Caco-2 (cell line): ENCODE measurements around the gene NFIX. TPM values are rescaled to one million over a fixed set of nuclear protein-coding genes. Genes with fewer than 3 reads are reported as not detected.
"Not testable (repeated sequence)": the region's sequence is repeated elsewhere in the genome, so short reads cannot be mapped to it uniquely, and the experiment has no call there.

Source experiments
- BruUV-seq: library from RNA; stranded (reverse); fragments of 400-500 nt; replicated peaks from 2 replicates; lab custom pipeline; 2021; lab: Mats Ljungman, UMichigan
- CTCF ChIA-PET: fragments of 300-600 bp; sonication (Branson Sonifier 250); formaldehyde crosslinking; loops from one replicate; lab custom pipeline; 2022; ENCODE audit warnings: antibody characterized with exemption; lab: Charles Lee
- POLR2A ChIA-PET: fragments of 300-600 bp; sonication (Branson Sonifier 250); formaldehyde crosslinking; loops from one replicate; lab custom pipeline; 2022; ENCODE audit warnings: antibody characterized with exemption; lab: Charles Lee
- DNase-seq, 2 experiments: peaks; one replicate each; pipeline versions ENCODE4 v3.0.0 to v3.0.0-alpha.2; 2020 to 2022
- H3K27me3 ChIP-seq: replicated peaks from 2 replicates; pipeline ENCODE4 v1.6.0; 2011; ENCODE audit warnings: low read length; ENCODE audit not compliant: control insufficient read depth, insufficient read depth
- H3K36me3 ChIP-seq: 2 replicates; pipeline ENCODE4 v1.5.1; 2011; ENCODE audit warnings: low read length; ENCODE audit not compliant: control insufficient read depth, insufficient read depth
- H3K4me1 ChIP-seq: fragments of 250-450 bp; sonication (Bioruptor Pico); 2 replicates; pipeline ENCODE4 v1.5.1; 2020; ENCODE audit warnings: mild to moderate bottlenecking
- H3K4me3 ChIP-seq: 2 replicates; pipeline ENCODE4 v1.5.1; 2011; ENCODE audit warnings: low read depth, mild to moderate bottlenecking, control low read depth, low read length
- H3K9me3 ChIP-seq: fragments of 250-450 bp; sonication (Bioruptor Pico); 2 replicates; pipeline ENCODE4 v1.5.1; 2020; ENCODE audit warnings: mild to moderate bottlenecking, moderate library complexity
- H3K27ac Mint-ChIP-seq: one replicate; pipeline ENCODE4 v1.8.0; 2022; ENCODE audit warnings: mixed read lengths; ENCODE audit not compliant: unreplicated experiment
- H3K27me3 Mint-ChIP-seq: one replicate; pipeline ENCODE4 v1.8.0; 2022; ENCODE audit warnings: mixed read lengths; ENCODE audit not compliant: insufficient read depth, unreplicated experiment
- H3K36me3 Mint-ChIP-seq: one replicate; pipeline ENCODE4 v1.8.0; 2022; ENCODE audit warnings: mild to moderate bottlenecking, mixed read lengths; ENCODE audit not compliant: insufficient read depth, unreplicated experiment
- H3K4me1 Mint-ChIP-seq: one replicate; pipeline ENCODE4 v1.8.0; 2022; ENCODE audit warnings: low read depth, mixed read lengths; ENCODE audit not compliant: unreplicated experiment
- H3K4me3 Mint-ChIP-seq: one replicate; pipeline ENCODE4 v1.8.0; 2022; ENCODE audit warnings: mild to moderate bottlenecking, moderate library complexity, mixed read lengths; ENCODE audit not compliant: unreplicated experiment
- H3K9me3 Mint-ChIP-seq: one replicate; pipeline ENCODE4 v1.8.0; 2022; ENCODE audit warnings: mixed read lengths; ENCODE audit not compliant: unreplicated experiment
- CTCF ChIP-seq, 2 experiments: fragments of 200-600 bp in 1 of 2; IDR thresholded peaks; 1 replicate in 1 of 2; 2 replicates in 1 of 2; pipeline versions ENCODE4 v1.5.1 to v1.8.0; 2011 to 2022; ENCODE audit warnings: antibody characterized with exemption in 1 of 2, control low read depth in 1 of 2, inconsistent platforms in 1 of 2, low read depth in 1 of 2, low read length in 1 of 2, mild to moderate bottlenecking in 1 of 2, moderate library complexity in 1 of 2; ENCODE audit not compliant: insufficient read depth in 1 of 2, severe bottlenecking in 1 of 2, unreplicated experiment in 1 of 2
- intact Hi-C: fragments of 100-400 bp; cut with micrococcal nuclease; formaldehyde crosslinking; loops from one replicate; pipeline ENCODE4 v1.10.0; 2022; ENCODE audit not compliant: unreplicated experiment
- total RNA-seq: library from RNA; stranded (reverse); gene quantifications from 2 replicates; pipeline ENCODE4 v1.2.3, GENCODE V29; 2022

The NFIX gene
- total RNA-seq, 1 experiment from 2014 or later: 0.82 TPM

GRCh38 chr19:12949363-12950283 is 45.7 kb upstream of the NFIX start:
- peak overlapping the region; percentile 37 for H3K4me3 Mint-ChIP-seq
- DNase-seq: no peak
- no peak for TF ChIP-seq CTCF (IDR thresholded peaks at IDR 0.05; ENCODE audit: insufficient read depth in 1 of 2, low read depth in 1 of 2, low read length in 1 of 2, severe bottlenecking in 1 of 2, unreplicated experiment in 1 of 2)
- peaks cover 97% of the 10 kb centered on the region for H3K36me3 Mint-ChIP-seq
- peak overlapping the region; percentile 75 for H3K27ac Mint-ChIP-seq
- H3K4me3 ChIP-seq: no peak overlapping the region
- intact Hi-C loops: no loop called here
- CTCF ChIA-PET: interaction anchor here (0.6 kb wide), 1 partner anchor 146 kb away, joined by 3 read pairs; no protein-coding TSS in a partner anchor
- no peaks in the 10 kb centered on the region for H3K9me3 ChIP-seq
- no TSS peak for BruUV-seq
- peaks cover 7% of the 10 kb centered on the region for H3K4me1 ChIP-seq
- H3K9me3 Mint-ChIP-seq: no peaks in the 10 kb centered on the region
- H3K27me3 Mint-ChIP-seq: no peaks in the 10 kb centered on the region
- peaks cover 6% of the 10 kb centered on the region for H3K4me1 Mint-ChIP-seq
- H3K36me3 ChIP-seq: peaks cover 4% of the 10 kb centered on the region
- POLR2A ChIA-PET: interaction anchor here (0.5 kb wide), 1 partner anchor 104 kb away, joined by 3 read pairs; no protein-coding TSS in a partner anchor
- no peaks in the 10 kb centered on the region for H3K27me3 ChIP-seq

GRCh38 chr19:12952050-12952449 is 43.2 kb upstream of the NFIX start:
- H3K27me3 ChIP-seq, H3K4me3 ChIP-seq, DNase-seq, H3K27me3 Mint-ChIP-seq, POLR2A ChIA-PET, H3K9me3 ChIP-seq, CTCF ChIA-PET, H3K27ac Mint-ChIP-seq, intact Hi-C loops, H3K4me3 Mint-ChIP-seq, BruUV-seq, H3K9me3 Mint-ChIP-seq, H3K4me1 ChIP-seq, H3K36me3 ChIP-seq: not testable (repeated sequence)
- H3K36me3 Mint-ChIP-seq: peaks cover 96% of the 10 kb centered on the region
- peaks cover 13% of the 10 kb centered on the region for H3K4me1 Mint-ChIP-seq

GRCh38 chr19:12952488-12953137 is 42.7 kb upstream of the NFIX start:
- H3K9me3 Mint-ChIP-seq: no peaks in the 10 kb centered on the region
- peaks cover 13% of the 10 kb centered on the region for H3K4me1 Mint-ChIP-seq
- TF ChIP-seq CTCF (IDR thresholded peaks at IDR 0.05; ENCODE audit: insufficient read depth in 1 of 2, low read depth in 1 of 2, low read length in 1 of 2, severe bottlenecking in 1 of 2, unreplicated experiment in 1 of 2): no peak
- no peak overlapping the region for H3K27ac Mint-ChIP-seq
- no peaks in the 10 kb centered on the region for H3K27me3 Mint-ChIP-seq
- Histone ChIP-seq H3K27me3 (no peaks in the 10 kb centered on the region), H3K4me3 (no peak overlapping the region), H3K36me3 (peaks cover 4% of the 10 kb centered on the region), H3K4me1 (peaks cover 9% of the 10 kb centered on the region; the same call in 1 of the 2 replicates), H3K9me3 (no peaks in the 10 kb centered on the region)
- intact Hi-C loops: no loop called here
- ChIA-PET POLR2A (no interaction called here), CTCF (interaction anchor here (0.5 kb wide), 1 partner anchor 27 kb away, joined by 3 read pairs; no protein-coding TSS in a partner anchor)
- DNase-seq: no peak
- H3K4me3 Mint-ChIP-seq: no peak overlapping the region
- H3K36me3 Mint-ChIP-seq: peaks cover 96% of the 10 kb centered on the region
- no TSS peak for BruUV-seq
